GDM1 (cell line): ENCODE results near the gene CFAP77.

Source experiments
- DNase-seq: peaks from one replicate; lab custom pipeline; 2025; lab: John Stamatoyannopoulos, UW

CFAP77 gene

GRCh38 chr9:132408521-132408920, 1.5 kb upstream of the CFAP77 start:
- no peak for DNase-seq

DNA sequence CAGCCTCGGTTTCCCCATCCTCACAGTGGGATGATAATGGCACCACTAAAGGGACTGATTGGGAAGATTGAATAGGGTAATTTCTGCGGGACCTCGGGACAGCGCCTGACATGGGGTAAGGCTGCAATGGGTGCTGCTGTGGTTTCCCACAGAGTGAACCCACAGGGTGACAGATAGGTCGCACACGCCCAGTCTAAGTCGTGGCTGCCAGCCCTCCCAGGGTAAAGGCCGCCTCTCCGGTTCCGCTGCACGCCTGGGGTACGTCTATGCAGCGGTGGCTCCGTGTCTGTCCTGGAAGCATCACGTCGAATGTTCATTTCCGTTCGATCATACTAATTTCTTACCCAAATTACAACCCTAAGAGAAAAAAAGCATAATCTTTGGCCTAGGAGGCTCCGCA, 631 bp downstream of the CFAP77 start:
- DNase-seq: no peak

- DNase-seq: no peak
Observed at GRCh38 chr9:132411091-132411508, 1.1 kb downstream of the CFAP77 start.

DNA sequence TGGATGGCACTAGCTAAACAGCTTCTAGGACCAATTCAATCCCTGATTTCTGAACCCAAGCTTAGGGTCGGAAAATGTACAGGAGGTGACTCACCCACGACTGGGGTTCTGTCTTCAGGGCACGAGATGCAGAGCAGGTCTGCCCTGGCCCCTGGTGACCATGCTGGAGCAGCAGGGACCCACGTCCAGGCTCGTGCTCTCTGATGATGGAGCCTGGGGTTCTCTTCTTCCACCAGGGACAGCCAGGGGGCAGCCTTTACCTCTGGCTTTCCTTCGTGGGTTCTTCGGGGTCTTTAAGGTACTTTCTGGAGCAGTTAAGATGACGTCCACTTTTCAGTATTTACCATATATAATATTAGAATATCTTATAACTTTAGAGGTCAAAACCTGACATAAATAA, 2.1 kb downstream of the CFAP77 start:
- no peak for DNase-seq

DNA sequence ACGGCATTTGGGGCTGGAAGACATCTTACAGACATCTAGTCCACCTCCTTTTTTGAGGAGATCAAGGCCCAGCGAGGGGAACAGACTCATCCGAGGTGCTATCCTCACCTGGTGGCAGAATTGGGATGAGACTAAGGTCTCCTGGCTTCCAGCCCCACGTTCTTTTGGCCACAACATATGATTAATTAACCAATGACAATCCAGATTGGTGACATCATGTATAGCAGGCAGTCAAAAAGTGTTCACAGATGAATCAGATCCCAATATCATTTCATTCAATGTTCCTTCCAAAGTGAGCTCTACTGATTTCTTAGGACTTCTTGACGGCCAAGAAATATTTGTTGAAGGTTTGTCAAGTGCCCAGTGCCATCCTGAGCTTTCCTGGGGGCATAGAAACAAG, 3.9 kb downstream of the CFAP77 start:
- no peak for DNase-seq

DNA sequence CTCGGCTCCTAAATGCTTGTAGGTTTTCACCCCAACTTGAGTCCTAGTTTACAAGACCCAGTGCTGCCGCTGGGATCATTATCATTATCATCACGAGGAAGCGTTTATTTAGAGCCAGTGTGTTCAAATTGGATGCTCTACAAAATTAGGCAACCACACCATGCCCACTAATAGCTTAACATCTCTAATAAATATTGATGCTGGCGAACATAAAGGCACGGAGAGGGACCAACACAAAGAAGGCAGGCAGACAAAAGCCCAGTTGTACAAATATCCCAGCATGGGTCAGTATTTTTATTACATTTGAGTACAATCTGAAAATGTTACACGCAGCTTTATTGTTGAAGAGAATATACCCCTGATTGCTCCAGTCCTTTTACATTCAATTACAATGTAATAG, 4.7 kb downstream of the CFAP77 start:
- DNase-seq: no peak

DNA sequence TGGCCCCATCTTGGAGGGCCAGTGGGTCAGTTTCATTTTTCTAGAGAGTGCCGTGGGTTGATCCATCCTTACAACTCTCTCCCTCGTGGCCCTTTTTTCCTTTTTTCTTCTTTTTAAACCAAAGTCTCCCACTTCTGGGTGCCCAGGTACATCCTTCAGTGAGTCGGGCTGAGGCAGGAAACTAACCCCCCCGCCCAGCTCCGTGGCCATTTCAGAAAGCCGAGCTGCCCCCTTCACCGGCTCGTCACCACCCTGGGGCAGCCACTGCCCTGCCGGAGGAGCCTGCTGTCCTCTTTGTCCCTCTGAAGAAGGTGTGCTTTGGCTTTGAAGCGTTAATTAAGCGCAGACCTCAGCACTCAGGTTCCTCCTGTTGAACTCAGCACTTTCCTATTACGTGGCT, 5.2 kb downstream of the CFAP77 start:
- no peak for DNase-seq

DNA sequence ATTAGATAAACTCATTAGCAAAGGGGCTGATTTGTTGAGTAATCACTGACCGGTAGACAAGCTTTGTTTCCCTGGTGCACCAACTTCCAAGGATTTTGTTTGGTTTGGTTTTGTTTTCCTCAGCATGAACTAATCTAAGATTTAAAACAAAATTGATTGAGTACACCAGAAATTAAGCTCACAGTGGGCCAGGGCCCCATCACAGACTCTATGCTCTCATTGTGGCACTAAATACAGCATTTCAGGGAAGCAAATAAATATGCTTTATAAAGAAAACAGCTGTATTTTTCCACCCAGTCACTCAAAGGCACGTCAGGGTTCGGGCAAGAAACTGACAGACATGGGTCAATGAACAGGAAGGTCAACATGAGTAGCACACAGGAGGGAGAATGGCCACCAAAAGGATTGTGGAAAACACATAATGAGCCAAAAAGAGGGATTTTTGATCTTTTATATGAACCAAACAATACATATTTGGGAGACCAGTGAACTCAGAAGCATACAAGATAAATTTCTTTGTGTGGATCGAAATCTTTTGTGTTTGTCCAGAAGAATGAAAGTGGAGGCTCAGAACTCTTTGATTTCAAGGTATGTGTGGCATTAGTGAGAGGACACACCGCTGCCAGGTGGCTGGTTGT, 8.8 kb downstream of the CFAP77 start:
- DNase-seq: no peak

GRCh38 chr9:132422574-132422973, 12.6 kb downstream of the CFAP77 start:
- no peak for DNase-seq

DNA sequence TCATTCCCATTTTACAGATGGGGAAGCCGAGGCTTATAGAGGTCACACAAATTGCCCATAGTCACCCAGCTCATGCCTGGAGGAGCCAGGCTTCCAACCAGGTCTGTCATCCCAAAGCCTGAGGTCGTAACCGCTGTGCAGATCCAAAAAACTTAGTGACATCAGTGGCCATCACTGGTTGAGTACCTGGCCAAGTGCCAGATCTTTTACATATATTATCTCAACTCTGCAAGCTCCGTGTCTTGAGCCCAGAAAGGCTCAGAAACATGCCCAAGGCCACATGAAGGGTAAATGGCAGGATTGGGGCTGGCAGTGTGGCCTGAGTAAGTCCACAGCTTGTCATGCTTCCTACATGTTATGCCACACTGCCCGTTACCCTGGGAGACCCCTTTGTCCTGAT, 13.5 kb downstream of the CFAP77 start:
- no peak for DNase-seq

GRCh38 chr9:132424857-132425674, 15.1 kb downstream of the CFAP77 start:
- DNase-seq: no peak

DNA sequence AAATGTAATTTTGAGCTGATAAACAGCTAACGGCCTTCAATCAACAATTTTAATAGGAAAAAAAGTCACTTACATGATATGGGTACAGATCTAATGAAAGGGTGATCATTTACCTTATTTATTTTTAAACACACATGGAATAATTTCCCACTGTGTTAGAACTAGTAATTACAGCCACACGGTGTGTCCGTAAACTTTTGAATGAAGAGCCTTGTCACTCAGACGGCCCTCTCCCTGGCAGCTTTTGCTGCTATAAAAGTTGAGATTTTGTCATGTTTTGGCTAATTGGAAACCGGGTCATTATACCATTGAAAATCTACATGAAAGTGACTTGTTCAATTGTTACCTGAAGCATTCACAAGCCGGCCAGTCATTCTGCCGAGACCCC, 15.7 kb downstream of the CFAP77 start:
- DNase-seq: no peak

DNA sequence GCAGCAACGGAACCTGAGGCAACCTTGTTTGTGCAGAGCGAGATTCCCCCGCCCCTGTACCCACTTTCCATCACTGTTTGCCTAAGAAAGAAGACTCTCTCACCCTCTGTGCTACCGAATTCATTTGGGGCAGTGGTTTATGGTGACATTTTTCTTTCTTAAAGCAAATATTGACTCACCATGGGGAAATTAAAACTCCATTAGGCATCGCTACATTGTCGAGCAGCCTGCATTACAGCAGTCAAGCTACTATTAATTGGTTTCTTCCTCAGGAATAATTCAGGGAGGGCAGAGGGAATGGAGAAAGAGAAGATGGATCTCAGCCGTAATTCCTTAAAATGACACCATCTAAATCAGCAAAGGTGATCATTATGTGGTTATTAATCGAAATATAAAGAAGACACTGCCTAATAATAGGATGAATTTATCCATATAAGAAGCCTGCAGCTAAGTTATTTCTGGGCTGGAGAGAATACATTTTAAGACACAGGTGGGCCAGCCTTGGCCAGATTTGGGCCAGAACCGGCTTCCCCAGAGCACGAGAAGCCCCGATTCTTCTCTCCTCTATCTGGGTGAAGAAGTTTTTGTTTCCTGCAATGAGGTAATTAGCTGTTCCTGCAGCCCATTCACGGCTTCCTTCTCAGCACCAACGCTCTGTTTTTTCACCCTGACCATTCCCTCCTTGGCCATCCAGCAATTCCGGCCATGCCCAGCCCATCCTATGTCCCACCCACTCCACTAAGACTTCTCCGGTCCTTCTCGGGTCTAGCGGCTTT, 16.8 kb downstream of the CFAP77 start:
- no peak for DNase-seq

GRCh38 chr9:132430998-132431397, 21.0 kb downstream of the CFAP77 start:
- no peak for DNase-seq

DNA sequence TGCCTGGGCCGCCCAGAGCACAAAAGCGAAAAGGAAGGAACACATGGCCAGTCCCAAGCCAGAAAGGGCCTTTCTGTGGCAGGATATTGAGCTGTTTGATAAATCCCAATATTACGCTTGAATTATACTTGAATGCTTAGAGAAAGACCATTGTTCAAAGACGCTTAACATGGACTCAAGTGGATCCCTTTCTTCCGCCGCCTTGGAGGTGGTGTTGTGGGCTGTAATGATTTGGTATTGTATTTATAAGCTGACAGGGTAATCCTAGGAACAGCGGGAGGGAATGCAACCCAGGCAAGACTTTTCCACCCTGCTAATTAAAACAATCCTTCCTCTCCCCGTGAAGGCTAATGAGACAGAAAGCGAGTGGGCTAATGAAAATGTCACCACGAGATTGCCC, 24.9 kb downstream of the CFAP77 start:
- DNase-seq: no peak

DNA sequence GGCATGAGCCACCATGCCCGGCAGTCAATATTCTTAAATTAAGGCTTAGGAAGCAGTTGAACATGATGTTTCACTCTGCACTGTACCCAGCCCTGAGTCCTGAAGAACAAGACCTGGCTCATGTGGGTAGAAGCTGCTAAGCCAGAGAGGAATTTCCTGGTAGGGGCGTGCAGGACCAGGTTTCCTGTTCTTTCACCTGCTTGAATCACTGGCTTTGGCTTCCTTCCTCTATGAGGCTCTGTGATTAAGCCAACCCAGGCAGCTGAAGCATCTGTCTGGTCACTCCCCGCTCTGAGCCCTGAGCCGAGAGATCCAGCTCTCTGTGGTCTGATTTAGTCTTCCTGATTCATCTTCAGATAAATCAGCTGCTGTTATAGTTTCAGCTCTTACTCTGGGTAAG, 29.1 kb downstream of the CFAP77 start:
- DNase-seq: no peak

DNA sequence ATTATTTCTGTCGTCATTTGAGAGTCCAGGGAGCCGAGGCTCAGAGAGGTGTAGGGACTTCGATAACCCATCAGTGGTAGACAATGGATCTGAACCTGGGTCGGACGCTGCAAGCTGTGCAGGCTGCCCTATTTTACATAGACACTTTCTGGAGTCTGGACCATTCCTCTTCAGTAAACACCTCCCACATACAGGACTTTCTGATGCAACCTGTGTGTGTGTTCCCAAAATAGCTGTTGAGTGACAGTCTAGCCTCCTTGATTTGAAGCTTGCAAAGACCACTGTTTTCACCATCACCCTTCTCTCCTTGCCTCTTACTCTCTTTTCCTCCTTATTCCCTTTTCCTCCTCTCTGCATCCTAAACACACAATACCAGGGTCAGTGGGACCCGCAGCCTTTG, 30.7 kb downstream of the CFAP77 start:
- no peak for DNase-seq

GRCh38 chr9:132441404-132441803, 31.4 kb downstream of the CFAP77 start:
- DNase-seq: no peak

GRCh38 chr9:132443951-132444607, 34.1 kb downstream of the CFAP77 start:
- DNase-seq: no peak

DNA sequence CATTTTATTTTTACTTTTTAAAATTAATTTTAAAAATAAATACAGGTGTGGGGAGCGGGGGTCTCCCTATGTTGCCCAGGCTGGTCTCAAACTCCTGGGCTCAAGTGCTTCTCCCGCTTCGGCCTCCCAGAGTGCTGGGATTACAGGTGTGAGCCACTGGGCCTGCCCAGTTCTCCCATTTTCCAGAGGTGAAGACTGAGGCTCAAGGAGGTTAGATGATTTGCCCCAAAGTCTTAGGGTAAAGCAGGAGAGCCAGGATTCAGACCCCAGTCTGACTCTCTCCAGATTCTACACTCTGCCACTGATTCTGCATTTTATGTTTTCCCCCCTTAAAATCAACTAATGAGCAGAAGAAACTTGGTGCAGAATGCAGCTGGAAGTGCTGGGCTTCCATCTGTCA, 36.9 kb downstream of the CFAP77 start:
- no peak for DNase-seq

- no peak for DNase-seq
Observed at GRCh38 chr9:132447346-132447745, 37.3 kb downstream of the CFAP77 start.

DNA sequence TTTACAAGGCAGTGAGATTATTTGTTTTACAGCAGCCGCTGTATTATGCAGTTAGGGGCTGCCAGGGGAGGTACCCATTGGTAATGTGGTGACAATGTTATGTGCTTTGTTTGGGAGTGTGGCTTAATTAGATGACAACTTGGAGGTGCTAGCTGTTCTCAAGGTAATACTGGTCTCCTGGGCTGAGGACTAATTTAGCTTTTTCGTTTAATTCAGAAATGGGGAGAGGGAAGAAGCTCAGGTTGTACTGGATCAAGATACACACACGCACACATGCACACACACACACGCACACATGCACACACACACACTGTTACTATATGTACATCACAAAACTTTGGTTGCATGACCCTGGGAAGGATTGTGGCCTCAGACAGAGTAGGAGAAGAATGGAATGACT, 37.9 kb downstream of the CFAP77 start:
- no peak for DNase-seq

DNA sequence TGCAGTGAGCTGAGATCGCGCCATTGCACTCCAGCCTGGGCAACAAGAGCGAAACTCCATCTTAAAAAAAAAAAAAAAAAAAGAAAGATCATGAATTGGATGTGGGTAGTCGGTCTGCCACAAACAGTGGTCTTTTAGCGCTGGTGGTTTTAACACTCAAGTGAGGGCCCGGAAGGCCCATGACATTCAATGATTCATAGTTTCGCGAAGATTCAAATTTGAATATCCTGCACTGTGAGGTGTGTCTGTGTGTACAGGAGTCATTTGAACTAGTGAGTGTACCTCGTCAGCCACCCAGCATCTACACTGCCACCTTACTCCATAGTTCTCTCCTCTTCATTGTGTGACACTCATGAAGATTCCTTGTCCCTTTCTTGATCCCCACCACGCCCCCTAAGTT, 41.3 kb downstream of the CFAP77 start:
- no peak for DNase-seq
